Vagina (tissue), 2 donors: ENCODE data around the gene ANO2.

Experiments used
- CTCF ChIP-seq, 3 experiments: fragments of 450-650 bp in 2 of 3; fragments of 200-600 bp in 1 of 3; sonication (generic) in 1 of 3; IDR thresholded peaks; one replicate each; pipeline ENCODE4 v1.5.1; 2017 to 2019; ENCODE audit warnings: antibody characterized with exemption in 3 of 3, mild to moderate bottlenecking in 2 of 3, moderate library complexity in 2 of 3
- POLR2A ChIP-seq, 2 donors: fragments of 450-650 bp; IDR thresholded peaks; one replicate each; pipeline ENCODE4 v1.6.1; 2017; ENCODE audit warnings: antibody characterized with exemption in 2 of 2, mild to moderate bottlenecking in 2 of 2, moderate library complexity in 2 of 2
- POLR2AphosphoS5 ChIP-seq, 2 donors: sonication (generic); formaldehyde crosslinking; IDR thresholded peaks; one replicate each; pipeline ENCODE4 v1.9.0; 2017; ENCODE audit warnings: antibody characterized with exemption in 2 of 2, mild to moderate bottlenecking in 2 of 2, low read depth in 1 of 2; ENCODE audit not compliant: insufficient read depth in 1 of 2

- no peak for TF ChIP-seq CTCF (IDR thresholded peaks at IDR 0.05)
- TF ChIP-seq POLR2A (IDR thresholded peaks at IDR 0.05) = no peak
- no peak for TF ChIP-seq POLR2AphosphoS5 (IDR thresholded peaks at IDR 0.05; ENCODE audit: insufficient read depth in 1 of 2, low read depth in 1 of 2)
Measured at GRCh38 chr12:5758347-5758746, 186.7 kb downstream of the ANO2 start.
